Spleen (tissue), 11 donors: Measurements from ENCODE around the gene NPHP4. TPM values are rescaled to one million over a fixed set of nuclear protein-coding genes. Genes with fewer than 3 reads are reported as not detected.

Experiments
- DNase-seq: peaks from one replicate; pipeline ENCODE4 v3.0.0-alpha.2; 2020
- H3K27ac ChIP-seq, 8 donors: fragments of 200-600 bp; sonication (generic) in 7 of 8; 1 replicate in 4 of 8; 2 replicates in 4 of 8; pipeline versions ENCODE4 v1.5.0 to v1.8.0; 2016 to 2021; ENCODE audit warnings: inconsistent platforms in 4 of 8, mild to moderate bottlenecking in 4 of 8, moderate library complexity in 1 of 8
- H3K27me3 ChIP-seq, 7 donors: fragments of 200-600 bp; sonication (generic) in 6 of 7; replicated peaks in 1 of 7; 1 replicate in 4 of 7; 2 replicates in 3 of 7; pipeline versions ENCODE4 v1.5.0 to v1.8.0; 2016 to 2021; ENCODE audit warnings: inconsistent platforms in 3 of 7, mild to moderate bottlenecking in 1 of 7
- H3K36me3 ChIP-seq, 6 donors: fragments of 200-600 bp; sonication (generic) in 5 of 6; 1 replicate in 4 of 6; 2 replicates in 2 of 6; pipeline versions ENCODE4 v1.5.0 to v1.8.0; 2016 to 2021; ENCODE audit warnings: inconsistent platforms in 2 of 6
- H3K4me1 ChIP-seq, 6 donors: fragments of 200-600 bp; sonication (generic) in 5 of 6; 1 replicate in 3 of 6; 2 replicates in 3 of 6; pipeline versions ENCODE4 v1.5.0 to v1.8.0; 2016 to 2021; ENCODE audit warnings: inconsistent platforms in 3 of 6
- H3K4me3 ChIP-seq, 8 donors: fragments of 200-600 bp; sonication (generic) in 7 of 8; 1 replicate in 4 of 8; 2 replicates in 4 of 8; pipeline versions ENCODE4 v1.5.0 to v1.8.0; 2016 to 2021; ENCODE audit warnings: inconsistent platforms in 4 of 8, mild to moderate bottlenecking in 4 of 8, moderate library complexity in 2 of 8
- H3K9me3 ChIP-seq, 8 donors: fragments of 200-600 bp; sonication (generic) in 7 of 8; 1 replicate in 4 of 8; 2 replicates in 4 of 8; pipeline versions ENCODE4 v1.5.0 to v1.8.0; 2016 to 2021; ENCODE audit warnings: inconsistent platforms in 4 of 8
- POLR2A ChIP-seq, 3 donors: fragments of 450-650 bp; IDR thresholded peaks; one replicate each; pipeline ENCODE4 v1.5.1; 2017; ENCODE audit warnings: antibody characterized with exemption in 3 of 3, mild to moderate bottlenecking in 1 of 3
- POLR2AphosphoS5 ChIP-seq, 3 donors: sonication (generic); formaldehyde crosslinking; IDR thresholded peaks; one replicate each; pipeline ENCODE4 v1.5.1; 2017; ENCODE audit warnings: antibody characterized with exemption in 3 of 3
- WGBS, 5 donors: extraction: QIAGEN DNeasy Blood & Tissue Kit in 3 of 5; methylation state at CpG; one replicate each; pipeline versions ENCODE4 v1.1.5 to v1.1.7; 2013 to 2018; 5-methylcytosine and 5-hydroxymethylcytosine counted together
- intact Hi-C: fragments of 100-400 bp; cut with DNase I; formaldehyde crosslinking; loops from one replicate; pipeline ENCODE4 v1.15.0; 2023; ENCODE audit warnings: low total_unique reads
- polyA plus RNA-seq, 3 donors: library from polyadenylated mRNA; stranded (reverse); fragments of 200-250 nt; gene quantifications; one replicate each; pipeline ENCODE4 v1.2.1, GENCODE V29; 2013
- total RNA-seq, 7 donors: library from RNA; depleted of rRNA in 3 of 7; stranded (reverse); fragments of >200 nt in 3 of 7; fragmentation: NEBNext Ultra II Directional in 4 of 7; extraction: Animal tissue kit (Norgen Biotek cat#: 25700) in 4 of 7; gene quantifications; one replicate each; pipeline versions ENCODE4 v1.1.0 to v1.2.1, GENCODE V29; 2016 to 2021
- TF ChIP-seq, protein P1 (sequence below), 11 experiments: fragments of 200-600 bp in 7 of 11; fragments of 450-650 bp in 4 of 11; sonication (generic) in 4 of 11; IDR thresholded peaks in 8 of 11; conservative IDR thresholded peaks in 3 of 11; 1 replicate in 7 of 11; 2 replicates in 4 of 11; pipeline versions ENCODE4 v1.4.0 to v1.8.0; 2016 to 2021; ENCODE audit warnings: antibody characterized with exemption in 11 of 11, inconsistent platforms in 4 of 11, mild to moderate bottlenecking in 1 of 11
- donor health status: healthy with polysubstance abuse.
- donor health status: DM: no; HTN: no; CAD: no; lungs with moderate emphysema.
- donor health status: DM: no; HTN: no; CAD: no.
- donor health status: Bipolar disorder and iron deficiency.
- donor health status: healthy.
- donor health status: DM: no; HTN: no; CAD: no.
- donor health status: DM: yes; HTN: yes; CAD: no.

The NPHP4 gene
- total and polyA plus RNA-seq, 10 donors: 1.2 to 17.5 (median 9.4) TPM

DNA sequence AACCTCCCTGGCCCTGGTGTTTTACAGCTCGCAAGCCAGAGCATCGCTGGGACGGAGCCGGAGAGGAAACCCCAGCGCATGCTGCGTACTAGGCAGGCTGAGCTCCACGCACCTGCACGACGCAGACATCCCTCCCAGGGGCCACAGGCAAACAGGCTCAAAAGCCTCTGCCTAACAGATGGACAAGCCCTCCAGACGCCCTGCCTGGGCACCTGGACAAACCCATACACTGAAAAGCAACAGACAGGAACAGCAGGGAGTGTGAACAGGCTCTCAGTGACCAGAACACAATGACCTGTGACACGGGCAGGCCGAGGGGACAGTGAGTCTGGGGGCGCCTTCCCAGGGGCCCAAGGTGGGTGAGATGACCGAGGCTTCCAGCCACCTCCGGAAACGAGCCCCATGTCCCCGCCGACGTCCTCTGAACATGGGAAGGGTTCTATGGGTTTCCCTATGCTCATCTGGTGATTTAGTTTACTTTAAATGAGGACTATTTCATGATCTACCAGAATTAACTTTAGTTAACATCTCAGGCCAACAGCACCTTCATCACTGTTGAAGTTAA lies 40.3 kb downstream of the NPHP4 start:
- DNase-seq: no peak
- intact Hi-C loops: no loop called here
- Histone ChIP-seq H3K9me3 (no peaks in the 10 kb centered on the region), H3K4me1 (peaks cover 0 to 12% (median 0%) of the 10 kb centered on the region in 6 donors), H3K36me3 (peaks cover 0 to 83% (median 5%) of the 10 kb centered on the region in 6 donors), H3K27me3 (no peaks in the 10 kb centered on the region), H3K4me3 (no peak overlapping the region), H3K27ac (no peak overlapping the region)
- TF ChIP-seq POLR2A (IDR thresholded peaks at IDR 0.05) (no peak), POLR2AphosphoS5 (IDR thresholded peaks at IDR 0.05) (no peak)
- TF ChIP-seq, protein P1, sequence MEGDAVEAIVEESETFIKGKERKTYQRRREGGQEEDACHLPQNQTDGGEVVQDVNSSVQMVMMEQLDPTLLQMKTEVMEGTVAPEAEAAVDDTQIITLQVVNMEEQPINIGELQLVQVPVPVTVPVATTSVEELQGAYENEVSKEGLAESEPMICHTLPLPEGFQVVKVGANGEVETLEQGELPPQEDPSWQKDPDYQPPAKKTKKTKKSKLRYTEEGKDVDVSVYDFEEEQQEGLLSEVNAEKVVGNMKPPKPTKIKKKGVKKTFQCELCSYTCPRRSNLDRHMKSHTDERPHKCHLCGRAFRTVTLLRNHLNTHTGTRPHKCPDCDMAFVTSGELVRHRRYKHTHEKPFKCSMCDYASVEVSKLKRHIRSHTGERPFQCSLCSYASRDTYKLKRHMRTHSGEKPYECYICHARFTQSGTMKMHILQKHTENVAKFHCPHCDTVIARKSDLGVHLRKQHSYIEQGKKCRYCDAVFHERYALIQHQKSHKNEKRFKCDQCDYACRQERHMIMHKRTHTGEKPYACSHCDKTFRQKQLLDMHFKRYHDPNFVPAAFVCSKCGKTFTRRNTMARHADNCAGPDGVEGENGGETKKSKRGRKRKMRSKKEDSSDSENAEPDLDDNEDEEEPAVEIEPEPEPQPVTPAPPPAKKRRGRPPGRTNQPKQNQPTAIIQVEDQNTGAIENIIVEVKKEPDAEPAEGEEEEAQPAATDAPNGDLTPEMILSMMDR (IDR thresholded peaks at IDR 0.05 in 8 of 11, conservative IDR thresholded peaks at IDR 0.05 in 3 of 11): no peak
- WGBS, 5 donors: 95 to 97% (median 96%) methylated on average over 14 to 19 of the region's 19 CpGs

DNA sequence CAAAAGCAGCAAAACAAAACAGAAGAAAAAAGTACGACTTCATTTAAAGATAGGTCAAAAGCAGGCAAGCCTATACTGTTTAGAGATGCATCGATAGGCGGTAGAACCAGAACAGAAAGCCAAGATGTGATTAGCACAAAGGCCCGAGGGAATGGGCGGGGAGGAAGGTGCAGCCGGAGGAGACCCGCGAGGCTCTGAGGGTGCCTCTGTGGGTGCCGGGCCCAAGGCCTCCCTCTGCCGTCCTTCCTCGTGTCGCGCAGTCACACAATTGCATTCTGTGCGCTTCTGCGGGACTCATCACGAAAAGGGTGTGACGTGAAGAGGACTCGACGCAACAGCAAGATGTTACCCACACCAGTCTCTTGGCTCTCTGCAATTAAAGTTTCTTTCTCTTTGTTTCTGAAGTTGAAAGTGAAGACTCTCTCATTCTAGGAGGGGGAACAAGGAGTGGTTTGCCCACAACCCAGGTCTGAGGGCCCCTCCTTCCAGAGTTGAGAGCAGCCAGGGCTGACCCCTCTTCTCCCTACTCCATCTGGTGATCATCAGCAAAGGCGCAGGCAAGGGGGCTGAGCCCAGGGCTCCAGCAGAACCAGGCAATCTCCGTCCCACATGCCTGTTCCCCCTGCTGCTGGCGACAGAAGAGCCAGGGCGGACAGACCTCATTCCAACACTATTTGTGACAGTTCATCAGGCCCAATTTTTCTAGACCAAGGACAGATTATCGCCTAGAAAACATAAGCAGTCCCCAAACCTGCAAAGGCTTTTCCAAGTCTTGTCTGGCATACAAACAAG lies 41.0 kb downstream of the NPHP4 start:
- H3K4me3 ChIP-seq: no peak overlapping the region
- no peaks in the 10 kb centered on the region for H3K9me3 ChIP-seq
- 91 to 96% (median 95%) methylated on average over 24 of the region's 24 CpGs for WGBS, 5 donors
- peaks cover 0 to 12% (median 0%) of the 10 kb centered on the region in 6 donors for H3K4me1 ChIP-seq
- H3K27me3 ChIP-seq: no peaks in the 10 kb centered on the region
- intact Hi-C loops: no loop called here
- no peak for DNase-seq
- no peak overlapping the region for H3K27ac ChIP-seq
- H3K36me3 ChIP-seq: peaks cover 0 to 83% (median 11%) of the 10 kb centered on the region in 6 donors
- TF ChIP-seq, protein P1 (IDR thresholded peaks at IDR 0.05 in 8 of 11, conservative IDR thresholded peaks at IDR 0.05 in 3 of 11): no peak

DNA sequence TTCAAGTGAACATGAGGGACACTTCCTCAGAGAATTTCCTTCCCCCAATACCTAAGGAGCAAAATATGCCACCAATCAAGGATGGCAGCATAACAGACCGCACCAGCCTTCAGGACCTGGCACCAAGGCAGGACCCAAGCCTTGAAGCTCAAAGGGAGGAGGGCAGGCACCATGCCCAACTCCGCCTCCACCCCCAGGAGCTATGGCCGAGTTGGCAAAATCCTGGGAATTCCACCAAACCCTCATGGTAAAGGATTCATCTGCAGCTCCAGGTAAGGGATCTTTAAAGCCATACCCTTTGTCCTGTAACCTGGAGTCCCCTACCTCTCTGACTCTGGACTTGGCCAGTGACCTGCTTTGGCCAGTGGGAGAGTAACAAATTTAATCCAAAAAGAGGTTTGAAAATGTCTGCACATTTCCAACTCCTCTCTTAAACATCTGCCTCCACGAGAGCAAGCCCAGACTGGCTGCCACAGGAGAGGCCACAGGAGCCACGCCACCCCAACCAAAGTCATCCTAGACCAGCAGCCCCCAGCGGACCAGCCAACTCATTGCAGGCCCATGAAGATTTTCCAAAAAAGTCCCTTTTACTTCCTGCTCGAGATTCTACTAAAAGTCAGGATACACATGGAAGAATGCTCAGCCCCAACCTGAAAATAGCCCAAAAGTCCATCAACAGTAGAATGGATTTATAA lies 41.9 kb downstream of the NPHP4 start:
- Histone ChIP-seq H3K36me3 (peaks cover 0 to 83% (median 16%) of the 10 kb centered on the region in 6 donors), H3K4me1 (peaks cover 0 to 9% (median 0%) of the 10 kb centered on the region in 6 donors), H3K27ac (no peak overlapping the region), H3K4me3 (no peak overlapping the region), H3K27me3 (no peaks in the 10 kb centered on the region), H3K9me3 (no peaks in the 10 kb centered on the region)
- no peak for TF ChIP-seq POLR2AphosphoS5 (IDR thresholded peaks at IDR 0.05)
- TF ChIP-seq, protein P1 (IDR thresholded peaks at IDR 0.05 in 8 of 11, conservative IDR thresholded peaks at IDR 0.05 in 3 of 11): no peak
- no peak for TF ChIP-seq POLR2A (IDR thresholded peaks at IDR 0.05)
- intact Hi-C loops: no loop called here
- no peak for DNase-seq
- 91 to 96% (median 92%) methylated on average over 7 of the region's 7 CpGs for WGBS, 5 donors

DNA sequence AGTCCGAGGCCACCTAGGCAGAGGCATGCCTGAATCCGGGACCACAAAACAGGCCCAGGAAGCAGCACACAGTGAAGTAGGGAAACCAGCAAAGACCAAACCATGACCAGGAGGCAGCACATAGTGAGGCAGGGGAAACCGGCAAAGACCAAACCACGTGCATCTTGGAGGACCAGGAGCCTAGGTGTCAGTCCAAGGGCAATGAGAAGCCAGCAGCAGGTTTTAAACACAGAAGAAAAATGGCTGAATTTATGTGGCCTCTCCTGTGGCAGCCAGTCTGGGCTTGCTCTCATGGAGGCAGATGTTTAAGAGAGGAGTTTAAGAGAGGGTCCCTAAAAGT lies 42.5 kb downstream of the NPHP4 start:
- no peaks in the 10 kb centered on the region for H3K27me3 ChIP-seq
- peaks cover 0 to 86% (median 16%) of the 10 kb centered on the region in 6 donors for H3K36me3 ChIP-seq
- no peak for TF ChIP-seq POLR2A (IDR thresholded peaks at IDR 0.05)
- TF ChIP-seq, protein P1 (IDR thresholded peaks at IDR 0.05 in 8 of 11, conservative IDR thresholded peaks at IDR 0.05 in 3 of 11): no peak
- TF ChIP-seq POLR2AphosphoS5 (IDR thresholded peaks at IDR 0.05): no peak
- no peak for DNase-seq
- H3K4me3 ChIP-seq: no peak overlapping the region
- H3K27ac ChIP-seq: no peak overlapping the region
- no peaks in the 10 kb centered on the region for H3K9me3 ChIP-seq
- H3K4me1 ChIP-seq: peaks cover 0 to 2% (median 0%) of the 10 kb centered on the region in 6 donors
- WGBS, 5 donors: 66 to 98% (median 80%) methylated on average over 4 of the region's 4 CpGs
- intact Hi-C loops: no loop called here
